GM12873 (cell line): ENCODE results near the gene AGPS.

Experiments used
- TF ChIP-seq, protein P1 (sequence below): IDR thresholded peaks from 2 replicates; pipeline ENCODE4 v1.5.1; 2012; ENCODE audit warnings: low read depth, mild to moderate bottlenecking, moderate library complexity, low read length, control low read depth; ENCODE audit not compliant: insufficient read depth; ENCODE audit errors: missing control alignments

The AGPS gene

DNA sequence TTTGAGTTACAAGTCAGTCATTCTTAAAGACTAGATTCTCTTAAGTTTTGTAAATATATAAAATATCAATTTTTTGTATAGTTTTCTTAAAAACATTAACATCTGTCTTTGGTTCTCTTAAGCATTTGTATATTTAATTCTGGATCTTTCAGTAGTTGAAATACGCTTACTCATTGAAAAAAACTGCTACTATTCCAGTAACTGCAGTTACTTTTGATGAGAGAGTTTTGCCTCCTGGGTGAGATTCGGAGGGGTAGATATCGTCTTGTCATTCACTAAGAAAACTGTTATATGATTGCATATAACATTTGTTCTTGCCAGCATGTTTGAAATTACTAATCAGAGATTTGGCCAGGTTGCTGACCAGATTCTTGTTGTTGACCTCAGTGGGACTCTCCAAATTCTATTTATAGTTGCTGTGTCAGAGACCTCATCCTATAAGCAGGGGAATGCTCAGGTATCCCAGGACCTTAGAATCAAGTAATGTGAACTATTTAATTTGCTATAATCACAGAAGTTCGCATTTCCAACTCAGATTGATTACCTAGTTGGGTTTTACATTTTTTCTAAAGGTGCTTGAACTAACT, 7.9 kb downstream of the AGPS start:
- TF ChIP-seq, protein P1, sequence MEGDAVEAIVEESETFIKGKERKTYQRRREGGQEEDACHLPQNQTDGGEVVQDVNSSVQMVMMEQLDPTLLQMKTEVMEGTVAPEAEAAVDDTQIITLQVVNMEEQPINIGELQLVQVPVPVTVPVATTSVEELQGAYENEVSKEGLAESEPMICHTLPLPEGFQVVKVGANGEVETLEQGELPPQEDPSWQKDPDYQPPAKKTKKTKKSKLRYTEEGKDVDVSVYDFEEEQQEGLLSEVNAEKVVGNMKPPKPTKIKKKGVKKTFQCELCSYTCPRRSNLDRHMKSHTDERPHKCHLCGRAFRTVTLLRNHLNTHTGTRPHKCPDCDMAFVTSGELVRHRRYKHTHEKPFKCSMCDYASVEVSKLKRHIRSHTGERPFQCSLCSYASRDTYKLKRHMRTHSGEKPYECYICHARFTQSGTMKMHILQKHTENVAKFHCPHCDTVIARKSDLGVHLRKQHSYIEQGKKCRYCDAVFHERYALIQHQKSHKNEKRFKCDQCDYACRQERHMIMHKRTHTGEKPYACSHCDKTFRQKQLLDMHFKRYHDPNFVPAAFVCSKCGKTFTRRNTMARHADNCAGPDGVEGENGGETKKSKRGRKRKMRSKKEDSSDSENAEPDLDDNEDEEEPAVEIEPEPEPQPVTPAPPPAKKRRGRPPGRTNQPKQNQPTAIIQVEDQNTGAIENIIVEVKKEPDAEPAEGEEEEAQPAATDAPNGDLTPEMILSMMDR: no peak

DNA sequence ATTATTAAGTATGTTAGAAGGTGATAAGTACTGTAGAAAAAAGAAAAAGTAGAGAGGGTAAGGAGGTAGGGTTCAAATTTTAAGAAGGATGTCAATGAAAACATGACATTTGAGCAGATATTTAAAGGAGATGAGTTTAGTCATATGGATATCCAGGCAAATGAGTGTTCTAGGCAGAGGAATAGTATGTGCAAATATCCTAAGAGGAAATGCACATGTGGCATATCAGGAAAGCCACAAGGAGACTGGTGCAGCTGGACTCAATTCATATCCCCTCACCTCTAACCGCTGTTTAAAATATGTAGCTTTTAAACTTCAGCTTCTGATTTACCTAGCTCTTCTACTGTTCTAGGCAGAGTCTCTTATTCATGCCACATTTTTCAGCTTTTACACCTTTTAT, 9.5 kb downstream of the AGPS start:
- TF ChIP-seq, protein P1: no peak

DNA sequence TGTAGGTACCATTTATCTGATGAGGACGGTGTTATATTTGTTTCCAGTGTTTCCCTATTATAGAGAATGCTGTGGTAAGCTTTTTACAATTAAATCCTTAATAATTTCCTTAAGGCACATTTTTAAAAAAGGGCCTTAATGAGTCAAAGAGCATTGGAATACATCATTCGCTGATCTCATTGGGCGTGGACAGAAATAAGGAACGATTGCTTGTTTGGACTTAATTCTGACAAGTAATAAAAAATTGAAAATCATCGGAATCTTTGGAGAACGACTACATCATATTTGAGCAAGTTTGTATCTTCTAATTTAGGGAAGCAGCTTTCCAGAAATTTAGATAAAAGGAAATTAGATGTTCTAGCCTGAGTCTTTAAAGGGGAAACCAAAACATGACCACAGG, 11.3 kb downstream of the AGPS start:
- TF ChIP-seq, protein P1: no peak

DNA sequence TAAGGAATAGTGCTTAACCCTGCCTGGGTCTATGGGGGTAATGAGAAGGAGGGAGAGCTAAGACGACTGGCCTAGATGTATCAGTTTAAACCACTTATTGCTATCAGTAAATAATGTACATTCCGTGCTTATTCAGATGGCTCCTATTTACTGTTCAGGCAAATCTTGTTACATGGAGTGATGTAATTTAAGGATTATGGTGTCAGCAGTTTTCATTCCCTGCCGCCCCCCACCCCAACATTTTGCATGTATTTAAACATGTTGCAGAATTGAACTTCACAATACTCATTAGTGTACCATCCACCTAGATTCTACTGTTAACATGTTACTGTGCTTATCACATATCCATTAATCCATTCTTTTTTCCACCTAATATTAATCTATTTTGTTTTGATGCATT, 11.7 kb downstream of the AGPS start:
- TF ChIP-seq, protein P1: no peak

DNA sequence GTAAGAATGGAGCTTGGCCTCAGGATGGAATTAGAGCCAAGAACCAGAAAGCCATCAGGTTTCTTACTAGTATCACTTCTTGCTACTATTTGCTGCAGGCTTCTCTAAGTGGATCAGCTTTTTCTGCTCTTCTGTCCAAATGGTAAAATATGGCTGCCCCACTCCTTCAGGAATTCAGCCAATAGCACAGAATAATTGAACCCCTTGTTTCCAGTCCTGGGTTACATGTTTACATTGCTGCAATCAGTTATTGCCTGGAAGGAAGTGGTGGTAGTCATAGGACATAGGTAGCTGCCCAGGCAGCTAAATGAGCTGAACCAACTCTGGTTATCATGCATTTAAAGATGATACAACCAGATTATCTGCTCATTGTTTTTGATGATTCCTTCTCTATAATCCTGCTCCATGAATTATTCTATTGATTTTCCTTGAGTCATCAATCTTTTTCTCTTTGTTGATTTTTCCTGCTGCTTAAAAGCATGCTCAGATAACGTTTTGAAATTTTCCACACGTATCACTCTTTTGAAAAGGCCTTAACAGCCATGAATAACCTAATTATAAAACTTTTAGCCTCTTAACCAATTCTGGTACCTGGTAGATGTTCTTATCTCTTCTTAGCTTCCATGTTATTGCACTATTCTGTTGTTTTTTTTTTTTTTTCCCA, 12.6 kb downstream of the AGPS start:
- TF ChIP-seq, protein P1: no peak

DNA sequence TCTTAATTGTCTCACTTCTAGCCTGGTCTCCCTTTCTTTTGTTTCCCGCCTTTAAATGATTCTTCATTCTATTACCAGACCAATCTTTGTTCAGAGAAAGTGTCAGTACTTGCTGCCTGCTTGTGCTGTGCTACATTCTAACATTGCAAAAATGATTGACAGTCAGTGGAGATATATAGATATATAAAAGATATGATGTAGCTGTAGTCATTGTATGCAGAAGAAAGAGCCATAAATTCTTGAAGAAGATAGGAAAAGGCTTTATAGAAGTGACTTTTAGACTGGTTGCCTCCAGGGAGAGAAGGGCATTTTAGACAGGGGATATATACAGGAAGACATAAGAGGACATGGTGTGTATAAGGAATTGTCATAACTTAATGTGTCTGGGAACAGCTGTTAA, 13.6 kb downstream of the AGPS start:
- TF ChIP-seq, protein P1: no peak

DNA sequence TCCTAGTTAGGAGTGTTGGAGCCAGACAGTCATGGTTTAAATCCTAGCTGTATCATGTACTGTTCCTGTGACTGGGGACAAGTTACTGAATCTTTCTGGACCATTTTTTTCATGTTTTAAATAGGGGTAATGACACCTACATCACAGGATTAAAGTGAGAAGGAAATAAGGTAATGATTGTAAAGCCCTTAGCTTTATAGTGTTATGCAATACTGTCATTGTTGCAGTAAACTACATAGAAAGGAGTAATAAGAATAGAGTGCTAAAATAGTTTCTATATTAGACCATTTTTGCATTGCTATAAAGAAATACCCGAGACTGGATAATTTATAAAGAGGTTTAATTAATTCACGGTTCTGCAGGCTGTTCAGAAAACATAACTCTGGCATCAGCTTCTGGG, 14.5 kb downstream of the AGPS start:
- TF ChIP-seq, protein P1: no peak
